A673 (cell line): Measurements from ENCODE around the gene PEX14.

Experiments
- EZH2 ChIP-seq: fragments of 200-600 bp; sonication (generic); IDR thresholded peaks from 2 replicates; pipeline ENCODE4 v1.6.1; 2017; ENCODE audit warnings: borderline replicate concordance, low read depth, mild to moderate bottlenecking, mixed read lengths, antibody characterized with exemption, low read length; ENCODE audit not compliant: poor library complexity, severe bottlenecking
- TF ChIP-seq, protein P1 (sequence below): fragments of 300-800, 200-600 bp; sonication (generic); conservative IDR thresholded peaks from 2 replicates; pipeline ENCODE4 v1.5.1; 2017; ENCODE audit warnings: low read depth, mild to moderate bottlenecking, antibody characterized with exemption, low read length, moderate library complexity, mixed read lengths

DNA sequence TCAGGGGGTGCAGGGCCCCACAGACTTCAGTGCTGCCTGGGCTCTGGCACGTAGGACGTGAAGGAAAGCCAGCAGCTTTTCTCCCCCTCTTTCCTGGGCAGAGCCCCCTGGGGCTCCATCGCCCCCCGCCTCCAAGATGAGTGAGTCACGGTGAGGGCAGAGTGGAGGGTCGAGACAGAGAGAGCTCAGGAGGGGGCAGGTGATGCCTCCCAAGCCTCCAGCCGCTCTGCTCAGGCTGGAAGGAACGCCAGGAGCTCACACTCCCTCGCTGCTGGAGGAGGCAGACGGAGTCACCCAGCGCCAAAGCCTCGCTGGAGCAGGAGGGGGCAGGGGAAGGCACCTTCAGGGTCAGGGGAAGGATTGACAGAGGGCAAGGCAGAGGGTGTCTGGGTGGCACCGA, 202.2 kb downstream of the PEX14 start:
- TF ChIP-seq, protein P1, sequence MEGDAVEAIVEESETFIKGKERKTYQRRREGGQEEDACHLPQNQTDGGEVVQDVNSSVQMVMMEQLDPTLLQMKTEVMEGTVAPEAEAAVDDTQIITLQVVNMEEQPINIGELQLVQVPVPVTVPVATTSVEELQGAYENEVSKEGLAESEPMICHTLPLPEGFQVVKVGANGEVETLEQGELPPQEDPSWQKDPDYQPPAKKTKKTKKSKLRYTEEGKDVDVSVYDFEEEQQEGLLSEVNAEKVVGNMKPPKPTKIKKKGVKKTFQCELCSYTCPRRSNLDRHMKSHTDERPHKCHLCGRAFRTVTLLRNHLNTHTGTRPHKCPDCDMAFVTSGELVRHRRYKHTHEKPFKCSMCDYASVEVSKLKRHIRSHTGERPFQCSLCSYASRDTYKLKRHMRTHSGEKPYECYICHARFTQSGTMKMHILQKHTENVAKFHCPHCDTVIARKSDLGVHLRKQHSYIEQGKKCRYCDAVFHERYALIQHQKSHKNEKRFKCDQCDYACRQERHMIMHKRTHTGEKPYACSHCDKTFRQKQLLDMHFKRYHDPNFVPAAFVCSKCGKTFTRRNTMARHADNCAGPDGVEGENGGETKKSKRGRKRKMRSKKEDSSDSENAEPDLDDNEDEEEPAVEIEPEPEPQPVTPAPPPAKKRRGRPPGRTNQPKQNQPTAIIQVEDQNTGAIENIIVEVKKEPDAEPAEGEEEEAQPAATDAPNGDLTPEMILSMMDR: no peak
- no peak for TF ChIP-seq EZH2
